GM12878 (cell line): Measurements from ENCODE around the gene SCG3. TPM values are rescaled to one million over a fixed set of nuclear protein-coding genes. Genes with fewer than 3 reads are reported as not detected.

ENCODE experiments used
- ATAC-seq: fragments of 200-7000 bp; cut with Tn5 transposase; 3 replicates; pipeline ENCODE4 v1.9.1; 2020; ENCODE audit warnings: mild to moderate bottlenecking, moderate library complexity
- BruUV-seq: library from RNA; stranded (reverse); fragments of 400-500 nt; replicated peaks from 2 replicates; lab custom pipeline; 2021; lab: Mats Ljungman, UMichigan
- CTCF ChIA-PET: fragments of 300-600 bp; sonication (Branson Sonifier 250); formaldehyde crosslinking; extraction: SDS; loops from one replicate; lab custom pipeline; 2021; ENCODE audit warnings: inconsistent platforms; lab: Yijun Ruan, JAX
- POLR2A ChIA-PET: fragments of 350-600 bp; formaldehyde crosslinking; extraction: SDS; loops from one replicate; lab custom pipeline; 2021; ENCODE audit warnings: inconsistent platforms; lab: Charles Lee
- RAD21 ChIA-PET: fragments of 300-600 bp; sonication (Branson Sonifier 250); formaldehyde crosslinking; loops from one replicate; lab custom pipeline; 2023; ENCODE audit warnings: antibody characterized with exemption; ENCODE audit not compliant: unreplicated experiment; lab: Charles Lee
- SMC1A ChIA-PET: fragments of 300-600 bp; sonication (Branson Sonifier 250); formaldehyde crosslinking; loops from one replicate; lab custom pipeline; 2023; ENCODE audit not compliant: unreplicated experiment, uncharacterized antibody; lab: Charles Lee
- DNase-seq: peaks from one replicate; pipeline ENCODE4 v3.0.0-alpha.2; 2011; ENCODE audit warnings: low read depth, low spot score
- FAIRE-seq: peaks from 3 replicates; lab custom pipeline; 2011; peaks lifted over from hg19 to GRCh38; lab: Jason Lieb, UNC
- H2AFZ ChIP-seq: 2 replicates; pipeline ENCODE4 v1.6.0; 2011; ENCODE audit warnings: low read depth, low read length, control low read depth; ENCODE audit not compliant: control insufficient read depth
- H3K27ac ChIP-seq: 2 replicates; pipeline ENCODE4 v1.5.1; 2011; ENCODE audit warnings: control low read depth; ENCODE audit not compliant: control insufficient read depth, insufficient read depth
- H3K27me3 ChIP-seq, 2 experiments: replicated peaks in 1 of 2; 2 replicates each; pipeline versions ENCODE4 v1.6.0 to v1.6.1; 2011; ENCODE audit warnings: low read length in 1 of 2; ENCODE audit not compliant: control insufficient read depth in 2 of 2, insufficient read depth in 2 of 2
- H3K36me3 ChIP-seq, 2 experiments: 2 replicates each; pipeline ENCODE4 v1.5.1; 2011; ENCODE audit warnings: low read length in 1 of 2; ENCODE audit not compliant: control insufficient read depth in 2 of 2, insufficient read depth in 2 of 2
- H3K4me1 ChIP-seq: 2 replicates; pipeline ENCODE4 v1.6.1; 2011; ENCODE audit warnings: mild to moderate bottlenecking, low read length, moderate library complexity, mixed read lengths; ENCODE audit not compliant: control insufficient read depth, insufficient read depth
- H3K4me2 ChIP-seq: 2 replicates; pipeline ENCODE4 v1.6.0; 2011; ENCODE audit warnings: control low read depth; ENCODE audit not compliant: control insufficient read depth, insufficient read depth
- H3K4me3 ChIP-seq: fragments of 200-600 bp; sonication (generic); 2 replicates; pipeline ENCODE4 v1.5.1; 2016
- H3K79me2 ChIP-seq: 2 replicates; pipeline ENCODE4 v1.6.0; 2011; ENCODE audit warnings: low read length; ENCODE audit not compliant: control insufficient read depth, insufficient read depth
- H3K9ac ChIP-seq: 2 replicates; pipeline ENCODE4 v1.8.0; 2011; ENCODE audit warnings: low read length, control low read depth, mixed read lengths; ENCODE audit not compliant: control insufficient read depth, insufficient read depth
- H3K9me3 ChIP-seq: replicated peaks from 3 replicates; pipeline ENCODE4 v1.5.1; 2011; ENCODE audit warnings: mild to moderate bottlenecking, low read length; ENCODE audit not compliant: control insufficient read depth, insufficient read depth
- H4K20me1 ChIP-seq: 2 replicates; pipeline ENCODE4 v1.6.0; 2011; ENCODE audit not compliant: control insufficient read depth, insufficient read depth
- CEBPB ChIP-seq, 2 experiments: fragments of 150-350 bp in 1 of 2; IDR thresholded peaks; 2 replicates each; pipeline ENCODE4 v1.6.1; 2012 to 2014; ENCODE audit warnings: low read depth in 2 of 2, low read length in 2 of 2, borderline replicate concordance in 1 of 2, inconsistent platforms in 1 of 2
- CTCF ChIP-seq, 3 experiments: IDR thresholded peaks in 2 of 3; conservative IDR thresholded peaks in 1 of 3; 2 replicates each; pipeline ENCODE4 v1.5.1; 2011; ENCODE audit warnings: low read depth in 3 of 3, low read length in 3 of 3, mild to moderate bottlenecking in 3 of 3, control low read depth in 2 of 3, moderate library complexity in 2 of 3, inconsistent platforms in 1 of 3, mixed read lengths in 1 of 3; ENCODE audit not compliant: control insufficient read depth in 2 of 3, insufficient read depth in 1 of 3; ENCODE audit errors: extremely low read depth in 1 of 3
- E4F1 ChIP-seq: fragments of 450-650 bp; IDR thresholded peaks from 2 replicates; pipeline ENCODE4 v1.6.1; 2018; ENCODE audit warnings: borderline replicate concordance, mild to moderate bottlenecking; ENCODE audit not compliant: partially characterized antibody
- RBBP5 ChIP-seq: fragments of 200-600 bp; sonication (generic); conservative IDR thresholded peaks from 2 replicates; pipeline ENCODE4 v1.6.1; 2016
- RFX5 ChIP-seq: IDR thresholded peaks from 2 replicates; pipeline ENCODE4 v1.6.1; 2011; ENCODE audit warnings: low read depth, low read length, improper control_type of control experiment
- SUZ12 ChIP-seq: fragments of 200-600 bp; sonication (generic); IDR thresholded peaks from one replicate; pipeline ENCODE4 v1.6.1; 2018; ENCODE audit warnings: antibody characterized with exemption, mild to moderate bottlenecking; ENCODE audit not compliant: unreplicated experiment
- TBL1XR1 ChIP-seq: IDR thresholded peaks from 2 replicates; pipeline ENCODE4 v1.6.1; 2012; ENCODE audit warnings: low read depth, low read length, improper control_type of control experiment
- ZBTB4 ChIP-seq: fragments of 450-650 bp; formaldehyde crosslinking; IDR thresholded peaks from 2 replicates; pipeline ENCODE4 v1.4.0; 2022; ENCODE audit warnings: mild to moderate bottlenecking, moderate library complexity
- ZNF207 ChIP-seq: fragments of 450-650 bp; IDR thresholded peaks from 2 replicates; pipeline ENCODE4 v1.6.1; 2014; ENCODE audit warnings: antibody characterized with exemption, mild to moderate bottlenecking, borderline replicate concordance
- ZNF592 ChIP-seq: fragments of 450-650 bp; IDR thresholded peaks from 2 replicates; pipeline ENCODE4 v1.6.1; 2017; ENCODE audit warnings: mild to moderate bottlenecking, moderate library complexity
- WGBS: methylation state at CpG from one replicate; pipeline ENCODE4 v1.1.6; 2016; ENCODE audit warnings: low lambda C conversion rate; ENCODE audit not compliant: insufficient replicate concordance, insufficient coverage; ENCODE audit errors: missing lambda C conversion rate; 5-methylcytosine and 5-hydroxymethylcytosine counted together
- in situ Hi-C: fragments of 300-500 bp; cut with MboI; formaldehyde crosslinking; loops from 9 replicates; pipeline ENCODE4 v1.14.3; 2018; ENCODE audit warnings: mixed read lengths
- intact Hi-C: fragments of 100-400 bp; cut with micrococcal nuclease; formaldehyde crosslinking; loops from one replicate; pipeline ENCODE4 v1.14.2; 2022; ENCODE audit not compliant: unreplicated experiment
- polyA plus RNA-seq, 11 experiments: library from polyadenylated mRNA; depleted of rRNA in 4 of 11; unstranded in 6 of 11; stranded (reverse) in 5 of 11; fragments of >200 nt; fragmentation: Nextera tagmentation in 4 of 11; fragmentation: Illumina TruSeq in 1 of 11; extraction: Ambion mirVana in 4 of 11; extraction: Trizol in 1 of 11; gene quantifications; 1 replicate in 1 of 11; 2 replicates in 10 of 11; pipeline versions ENCODE4 v1.2.1 to v1.2.3, GENCODE V29; 2011 to 2016; ENCODE audit warnings: inconsistent platforms in 2 of 11, missing spikeins in 2 of 11, low read depth in 1 of 11
- total RNA-seq, 4 experiments: library from RNA; depleted of rRNA in 3 of 4; stranded (reverse); fragments of >200 nt in 3 of 4; fragmentation: Illumina TruSeq in 1 of 4; extraction: Trizol in 1 of 4; gene quantifications; 2 replicates each; pipeline versions ENCODE4 v1.2.1 to v1.2.3, GENCODE V29; 2013 to 2021

The SCG3 gene
- total and polyA plus RNA-seq, 10 of the 15 experiments (the other 5 are each of a cell fraction or from before 2014, with no cell fraction given) = 0.03 to 0.15 (median 0.04) TPM; not detected in 7

GRCh38 chr15:51678096-51678495 lies 3.2 kb upstream of the SCG3 start:
- Histone ChIP-seq H3K9ac (no peak overlapping the region), H3K4me1 (no peaks in the 10 kb centered on the region), H2AFZ (no peak overlapping the region), H3K36me3 (no peaks in the 10 kb centered on the region), H4K20me1 (no peaks in the 10 kb centered on the region), H3K27me3 (peaks cover 0 to 3% of the 10 kb centered on the region in 2 experiments; a peak in 1 of 4 replicates), H3K9me3 (no peaks in the 10 kb centered on the region), H3K79me2 (no peaks in the 10 kb centered on the region), H3K4me3 (no peak overlapping the region), H3K4me2 (no peak overlapping the region), H3K27ac (no peak overlapping the region)
- RAD21 ChIA-PET = no interaction called here
- intact Hi-C loops = no loop called here
- SMC1A ChIA-PET = no interaction called here
- FAIRE-seq (no peak), ATAC-seq (no peak), DNase-seq (no peak)
- TF ChIP-seq RBBP5 = no peak
- no peak for TF ChIP-seq TBL1XR1
- no peak for TF ChIP-seq ZBTB4 (CRISPR knock-in tag)
- no peak for TF ChIP-seq ZNF207
- TF ChIP-seq CTCF (IDR thresholded peaks at IDR 0.05 in 2 of 3, conservative IDR thresholded peaks at IDR 0.05 in 1 of 3; ENCODE audit: control insufficient read depth in 2 of 3, extremely low read depth in 1 of 3, insufficient read depth in 1 of 3, low read depth in 3 of 3, low read length in 3 of 3) = no peak
- TF ChIP-seq SUZ12 = no peak
- TF ChIP-seq E4F1 = no peak
- TF ChIP-seq ZNF592 = no peak
- TF ChIP-seq CEBPB (IDR thresholded peaks at IDR 0.05; ENCODE audit: borderline replicate concordance in 1 of 2, low read depth in 2 of 2, low read length in 2 of 2) = no peak
- TF ChIP-seq RFX5 = no peak
- in situ Hi-C loops = no loop called here
- CTCF ChIA-PET = interaction anchor here (0.7 kb wide), 1 partner anchor 520 kb away, joined by 3 read pairs; no protein-coding TSS in a partner anchor
- no TSS peak for BruUV-seq
- 45% methylated on average over 2 of the region's 2 CpGs for WGBS
- POLR2A ChIA-PET = no interaction called here
